Measurements from ENCODE around the gene TINAGL1. TPM values are rescaled to one million over a fixed set of nuclear protein-coding genes. Genes with fewer than 3 reads are reported as not detected.

The TINAGL1 gene, protein sequence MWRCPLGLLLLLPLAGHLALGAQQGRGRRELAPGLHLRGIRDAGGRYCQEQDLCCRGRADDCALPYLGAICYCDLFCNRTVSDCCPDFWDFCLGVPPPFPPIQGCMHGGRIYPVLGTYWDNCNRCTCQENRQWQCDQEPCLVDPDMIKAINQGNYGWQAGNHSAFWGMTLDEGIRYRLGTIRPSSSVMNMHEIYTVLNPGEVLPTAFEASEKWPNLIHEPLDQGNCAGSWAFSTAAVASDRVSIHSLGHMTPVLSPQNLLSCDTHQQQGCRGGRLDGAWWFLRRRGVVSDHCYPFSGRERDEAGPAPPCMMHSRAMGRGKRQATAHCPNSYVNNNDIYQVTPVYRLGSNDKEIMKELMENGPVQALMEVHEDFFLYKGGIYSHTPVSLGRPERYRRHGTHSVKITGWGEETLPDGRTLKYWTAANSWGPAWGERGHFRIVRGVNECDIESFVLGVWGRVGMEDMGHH
- total RNA-seq, result 10 to 100 TPM; 10.1 to 40.4 (median 30.2) TPM
- long read RNA-seq, result 0 reads

DNA sequence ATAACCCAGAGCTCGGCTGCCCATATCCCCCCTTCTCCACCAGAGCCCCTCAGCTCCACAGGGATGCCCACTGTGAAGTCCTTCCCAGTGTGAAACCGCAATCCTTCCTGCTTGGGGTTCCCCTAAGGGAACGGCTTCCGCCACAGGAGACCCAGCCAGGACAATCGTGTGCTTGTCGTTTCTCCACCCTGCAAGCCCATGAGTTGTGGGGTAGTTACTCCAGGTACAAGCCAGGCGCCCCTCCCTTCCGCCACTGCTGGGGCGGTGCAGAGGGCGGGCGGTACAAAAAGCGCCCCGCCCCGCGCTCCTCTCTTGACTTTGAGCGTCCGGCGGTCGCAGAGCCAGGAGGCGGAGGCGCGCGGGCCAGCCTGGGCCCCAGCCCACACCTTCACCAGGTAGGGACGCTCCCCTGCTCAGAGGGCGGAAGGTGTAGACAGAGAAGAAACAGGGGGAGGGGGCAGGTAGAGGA lies at the start of gene TINAGL1:
Gene TINAGL1 (plus strand): TSS at position 315 of the 469 bp plus-strand sequence. CDS start 634 bp downstream, outside the sequence.
- ATAC-seq (peak in 3 of 4 donors; percentile 12 to 35 (median 26)), DNase-seq (peak in 1 of 3 donors; percentile 56)
- peak within 1 kb of the TSS; percentile 28 to 46 (median 45) for H3K4me3 ChIP-seq
- peak within 1 kb of the TSS; percentile 37 to 62 (median 49) for H3K27ac ChIP-seq
- 27% methylated on average over 10 of the region's 25 CpGs for WGBS (ENCODE audit: insufficient coverage, low coverage, low lambda C conversion rate, missing lambda C conversion rate)
- no peaks in the 10 kb centered on the region for H3K9me3 ChIP-seq
- intact Hi-C loops (cut with DNase I), result no loop called here
- TF ChIP-seq, protein P1, sequence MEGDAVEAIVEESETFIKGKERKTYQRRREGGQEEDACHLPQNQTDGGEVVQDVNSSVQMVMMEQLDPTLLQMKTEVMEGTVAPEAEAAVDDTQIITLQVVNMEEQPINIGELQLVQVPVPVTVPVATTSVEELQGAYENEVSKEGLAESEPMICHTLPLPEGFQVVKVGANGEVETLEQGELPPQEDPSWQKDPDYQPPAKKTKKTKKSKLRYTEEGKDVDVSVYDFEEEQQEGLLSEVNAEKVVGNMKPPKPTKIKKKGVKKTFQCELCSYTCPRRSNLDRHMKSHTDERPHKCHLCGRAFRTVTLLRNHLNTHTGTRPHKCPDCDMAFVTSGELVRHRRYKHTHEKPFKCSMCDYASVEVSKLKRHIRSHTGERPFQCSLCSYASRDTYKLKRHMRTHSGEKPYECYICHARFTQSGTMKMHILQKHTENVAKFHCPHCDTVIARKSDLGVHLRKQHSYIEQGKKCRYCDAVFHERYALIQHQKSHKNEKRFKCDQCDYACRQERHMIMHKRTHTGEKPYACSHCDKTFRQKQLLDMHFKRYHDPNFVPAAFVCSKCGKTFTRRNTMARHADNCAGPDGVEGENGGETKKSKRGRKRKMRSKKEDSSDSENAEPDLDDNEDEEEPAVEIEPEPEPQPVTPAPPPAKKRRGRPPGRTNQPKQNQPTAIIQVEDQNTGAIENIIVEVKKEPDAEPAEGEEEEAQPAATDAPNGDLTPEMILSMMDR (IDR thresholded peaks at IDR 0.05), result no peak
- TF ChIP-seq POLR2A (IDR thresholded peaks at IDR 0.05), result peak; percentile 63
- no peaks in the 10 kb centered on the region for H3K36me3 ChIP-seq
- peaks cover 0 to 8% (median 2%) of the 10 kb centered on the region in 4 donors for H3K4me1 ChIP-seq
- no peaks in the 10 kb centered on the region for H3K27me3 ChIP-seq

DNA sequence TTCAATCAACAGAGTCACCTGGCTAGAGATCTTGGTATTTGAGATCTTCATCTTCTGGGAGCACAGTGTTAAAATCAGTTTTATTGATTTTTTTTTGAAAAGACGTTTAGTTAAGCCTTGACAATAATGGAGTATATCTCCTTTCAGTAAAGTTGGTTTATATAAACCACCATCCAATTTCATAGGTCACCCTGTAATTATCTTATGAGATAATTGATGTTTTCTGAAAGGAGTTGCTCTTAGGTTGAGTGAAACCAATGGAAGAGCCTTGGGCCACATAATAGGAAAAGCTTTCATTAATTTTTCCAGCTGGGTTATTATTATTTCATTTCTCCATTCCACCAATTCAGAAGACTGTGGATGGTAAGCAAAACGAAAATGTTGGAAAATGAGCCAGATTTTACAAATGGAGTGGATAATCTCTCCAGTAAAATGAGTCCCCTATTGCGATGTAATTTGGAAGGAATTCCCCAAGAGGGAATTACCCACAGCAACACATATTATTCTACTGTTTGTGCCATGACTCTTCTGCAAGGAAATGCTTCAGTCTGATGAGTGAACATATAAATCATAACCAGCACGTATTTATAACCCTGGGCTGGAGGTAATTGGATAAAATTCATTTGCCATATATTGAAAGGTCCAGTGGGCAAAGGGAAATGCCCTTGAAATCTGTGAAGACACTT lies 46.2 kb upstream of the TINAGL1 start:
- ATAC-seq (no peak), DNase-seq (no peak)
- Histone ChIP-seq H3K4me3 (no peak overlapping the region), H3K27ac (no peak overlapping the region), H3K36me3 (no peaks in the 10 kb centered on the region), H3K27me3 (no peaks in the 10 kb centered on the region), H3K9me3 (no peaks in the 10 kb centered on the region), H3K4me1 (no peaks in the 10 kb centered on the region)
- WGBS (ENCODE audit: insufficient coverage, low coverage, low lambda C conversion rate, missing lambda C conversion rate), result 51% methylated on average over 4 of the region's 4 CpGs
- intact Hi-C loops (cut with DNase I), result no loop called here
- TF ChIP-seq POLR2A (IDR thresholded peaks at IDR 0.05), result no peak
- TF ChIP-seq, protein P1 (IDR thresholded peaks at IDR 0.05), result no peak

DNA sequence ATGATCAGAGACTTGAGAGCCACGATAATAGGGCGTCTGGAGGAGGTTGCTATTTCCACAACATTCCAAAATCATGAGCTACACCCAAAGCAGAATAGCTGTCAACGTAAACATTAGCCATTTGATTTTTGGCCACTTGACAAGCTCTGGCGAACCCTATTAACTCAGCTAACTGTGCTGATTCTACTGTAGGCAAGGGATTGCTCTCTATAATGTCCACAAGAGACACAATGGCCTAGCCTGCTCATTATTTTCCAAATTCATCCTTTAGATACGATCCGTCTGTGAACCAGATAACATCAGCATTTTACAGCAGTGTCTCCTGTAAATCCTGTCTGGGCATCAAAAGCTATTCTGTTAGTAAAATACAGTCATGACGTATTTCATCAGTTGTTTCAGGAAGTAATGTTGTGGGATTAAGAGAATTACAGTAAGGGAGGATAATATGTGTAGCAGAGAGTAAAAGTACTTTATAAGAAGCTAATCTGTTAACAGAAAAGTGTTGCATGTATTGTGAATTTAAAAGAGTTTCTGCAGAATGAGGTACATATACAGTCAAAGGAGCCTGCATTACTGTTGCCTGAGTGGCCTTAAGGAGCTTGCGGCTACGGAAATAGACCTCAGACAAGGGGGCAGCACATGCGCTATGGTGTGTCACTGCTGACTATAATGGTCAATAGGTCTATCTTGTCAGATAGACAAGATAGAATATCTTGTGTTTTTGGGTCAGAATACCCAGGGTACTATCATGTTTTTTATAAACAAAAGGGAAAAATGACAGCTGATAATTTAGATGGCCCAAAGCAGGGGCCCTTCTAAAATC lies 44.9 kb upstream of the TINAGL1 start:
- TF ChIP-seq, protein P1 (IDR thresholded peaks at IDR 0.05), result no peak
- TF ChIP-seq POLR2A (IDR thresholded peaks at IDR 0.05), result no peak
- H3K4me3 ChIP-seq, result no peak overlapping the region
- intact Hi-C loops (cut with DNase I), result no loop called here
- no peak overlapping the region for H3K27ac ChIP-seq
- no peaks in the 10 kb centered on the region for H3K27me3 ChIP-seq
- no peaks in the 10 kb centered on the region for H3K4me1 ChIP-seq
- DNase-seq, result no peak
- peak in 1 of 4 donors; percentile 28 for ATAC-seq
- WGBS (ENCODE audit: insufficient coverage, low coverage, low lambda C conversion rate, missing lambda C conversion rate), result 74% methylated on average over 10 of the region's 10 CpGs
- no peaks in the 10 kb centered on the region for H3K9me3 ChIP-seq
- no peaks in the 10 kb centered on the region for H3K36me3 ChIP-seq

DNA sequence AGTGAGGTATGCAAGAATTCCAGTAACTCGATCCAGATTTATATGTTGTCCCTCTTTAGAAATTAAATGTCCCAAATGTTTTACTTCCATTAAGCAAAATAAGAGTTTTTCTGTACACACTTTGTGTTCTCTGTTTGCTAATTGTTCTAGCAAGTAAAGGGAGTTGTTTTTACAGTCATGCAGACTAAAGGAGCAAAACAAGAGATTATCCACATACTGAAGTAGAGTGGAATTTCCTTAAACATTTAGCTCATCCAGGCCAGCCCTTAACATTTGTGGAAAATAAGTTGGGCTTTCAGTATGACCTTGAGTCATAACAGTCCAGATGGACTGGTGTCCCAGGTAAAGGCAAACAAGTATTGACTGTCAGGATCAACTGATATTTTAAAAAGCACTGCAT lies 44.1 kb upstream of the TINAGL1 start:
- Histone ChIP-seq H3K27me3 (no peaks in the 10 kb centered on the region), H3K36me3 (no peaks in the 10 kb centered on the region), H3K4me3 (no peak overlapping the region), H3K4me1 (no peaks in the 10 kb centered on the region), H3K9me3 (no peaks in the 10 kb centered on the region), H3K27ac (no peak overlapping the region)
- DNase-seq, result no peak
- ATAC-seq, result no peak
- WGBS (ENCODE audit: insufficient coverage, low coverage, low lambda C conversion rate, missing lambda C conversion rate), result 77% methylated on average over 1 of the region's 1 CpG
- intact Hi-C loops (cut with DNase I), result no loop called here
- TF ChIP-seq, protein P1 (IDR thresholded peaks at IDR 0.05), result no peak
- TF ChIP-seq POLR2A (IDR thresholded peaks at IDR 0.05), result no peak

Measured in right lobe of liver (tissue), 6 donors.